ENCODE measurements around the gene RUVBL2.
"Not testable (repeated sequence)": the region's sequence is repeated elsewhere in the genome, so short reads cannot be mapped to it uniquely, and the experiment has no call there.

Gene RUVBL2

DNA sequence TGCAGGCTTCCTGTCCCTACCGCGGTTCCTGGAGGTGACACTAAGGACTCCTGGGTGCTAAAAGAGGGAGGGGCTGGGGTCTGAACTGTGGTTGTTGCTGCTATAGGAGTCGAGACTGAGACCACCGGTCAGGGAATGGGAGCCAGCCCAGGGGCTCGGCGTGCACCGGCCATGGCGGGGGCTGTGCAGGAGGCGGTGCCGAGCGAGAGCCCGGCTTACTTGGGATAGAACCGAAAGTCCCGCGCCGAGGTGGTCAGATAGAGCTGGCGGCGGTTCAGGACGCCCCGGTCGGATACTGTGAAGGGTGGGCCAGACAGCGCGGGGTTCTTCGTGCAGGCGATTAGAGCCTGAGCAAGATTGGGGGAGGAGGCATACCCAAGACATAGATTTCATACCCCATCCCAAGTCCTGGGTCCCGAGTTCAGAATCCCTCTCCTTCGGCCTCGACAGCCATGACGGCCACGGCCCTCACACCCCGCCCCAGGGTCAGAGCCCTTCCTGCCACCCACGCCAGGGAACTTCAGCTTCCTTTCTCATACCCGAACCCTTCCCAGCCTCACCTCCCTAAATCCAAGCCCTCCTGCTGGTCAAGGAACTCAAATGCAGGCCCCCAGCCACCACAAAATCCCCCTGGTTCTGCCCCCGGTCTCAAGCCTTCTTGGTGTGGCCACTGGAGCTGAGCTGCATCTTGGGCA is 63.4 kb downstream of the RUVBL2 start:
- H3K36me3 Mint-ChIP-seq (ENCODE audit: low read depth); H3K9me3 Mint-ChIP-seq; DNase-seq; H3K27ac Mint-ChIP-seq: not testable (repeated sequence)
- Mint-ChIP-seq H3K27me3 (peaks cover 56% of the 10 kb centered on the region), H3K4me1 (ENCODE audit: low read depth) (peaks cover 21% of the 10 kb centered on the region), H3K4me3 (peak overlapping the region; percentile 61)

- Mint-ChIP-seq H3K4me3 (peak within 1 kb of the TSS; percentile 61), H3K27ac (no peak within 1 kb of the TSS), H3K4me1 (ENCODE audit: low read depth) (peaks cover 21% of the 10 kb centered on the region), H3K27me3 (peaks cover 56% of the 10 kb centered on the region), H3K36me3 (ENCODE audit: low read depth) (no peaks in the 10 kb centered on the region), H3K9me3 (no peaks in the 10 kb centered on the region)
- DNase-seq, result peak; percentile 62
Measured at GRCh38 chr19:49057636-49058234, 64.0 kb downstream of the RUVBL2 start, which contains the start of gene CGB7. Gene CGB7 (minus strand): TSS chr19:49057749. CDS start chr19:49055375, 2,374 bp downstream.

- H3K4me1 Mint-ChIP-seq (ENCODE audit: low read depth), result peaks cover 21% of the 10 kb centered on the region
- H3K36me3 Mint-ChIP-seq (ENCODE audit: low read depth), result no peaks in the 10 kb centered on the region
- H3K9me3 Mint-ChIP-seq, result no peaks in the 10 kb centered on the region
- no peak overlapping the region for H3K27ac Mint-ChIP-seq
- peaks cover 60% of the 10 kb centered on the region for H3K27me3 Mint-ChIP-seq
- H3K4me3 Mint-ChIP-seq, result no peak overlapping the region
- no peak for DNase-seq
Measured at GRCh38 chr19:49058562-49058961, 64.9 kb downstream of the RUVBL2 start.

DNA sequence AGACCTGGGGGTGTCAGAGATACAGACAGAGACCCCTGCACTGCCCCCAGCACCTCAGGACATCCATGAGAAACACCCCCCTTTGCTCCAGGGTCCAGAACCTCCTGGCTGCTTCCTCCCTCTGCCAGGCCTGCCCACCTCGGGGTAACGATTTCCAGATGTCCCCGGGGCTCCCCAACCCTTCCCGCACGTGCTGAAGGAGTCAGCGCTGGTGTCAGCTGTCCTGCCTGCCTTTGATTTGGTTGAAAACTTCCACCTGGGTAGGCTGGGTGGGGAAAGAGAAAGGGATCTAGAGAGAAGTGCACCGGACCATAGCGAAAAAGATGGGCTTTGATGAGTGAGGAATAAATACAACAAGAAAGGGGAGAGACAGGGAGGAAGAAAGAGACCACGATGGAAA is 65.4 kb downstream of the RUVBL2 start:
- Mint-ChIP-seq H3K27me3 (peaks cover 65% of the 10 kb centered on the region), H3K9me3 (no peaks in the 10 kb centered on the region), H3K4me1 (ENCODE audit: low read depth) (peaks cover 21% of the 10 kb centered on the region), H3K4me3 (no peak overlapping the region), H3K36me3 (ENCODE audit: low read depth) (no peaks in the 10 kb centered on the region), H3K27ac (no peak overlapping the region)
- no peak for DNase-seq

DNA sequence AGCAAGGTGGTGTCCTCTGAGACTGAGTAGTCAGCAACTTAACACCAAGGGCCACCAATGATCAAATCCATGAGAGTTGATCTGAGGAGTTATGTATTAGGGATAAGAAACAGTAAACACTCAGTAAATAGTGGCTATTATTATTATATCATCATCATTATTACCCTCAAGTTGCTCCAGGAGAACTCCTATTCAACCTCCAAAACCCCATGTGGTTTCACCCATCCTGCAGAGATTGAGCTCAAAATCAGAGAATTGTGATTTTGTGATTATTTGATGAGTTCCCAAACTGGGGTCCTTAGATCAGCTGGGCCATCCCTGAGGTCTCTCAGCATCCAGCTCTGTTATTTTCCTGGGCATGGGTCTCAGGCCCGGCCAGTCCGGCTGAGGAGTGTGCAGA is 67.3 kb downstream of the RUVBL2 start:
- Mint-ChIP-seq H3K27ac (no peak overlapping the region), H3K9me3 (no peaks in the 10 kb centered on the region), H3K4me1 (ENCODE audit: low read depth) (peaks cover 21% of the 10 kb centered on the region), H3K36me3 (ENCODE audit: low read depth) (no peaks in the 10 kb centered on the region), H3K4me3 (no peak overlapping the region), H3K27me3 (peaks cover 74% of the 10 kb centered on the region)
- DNase-seq, result no peak

DNA sequence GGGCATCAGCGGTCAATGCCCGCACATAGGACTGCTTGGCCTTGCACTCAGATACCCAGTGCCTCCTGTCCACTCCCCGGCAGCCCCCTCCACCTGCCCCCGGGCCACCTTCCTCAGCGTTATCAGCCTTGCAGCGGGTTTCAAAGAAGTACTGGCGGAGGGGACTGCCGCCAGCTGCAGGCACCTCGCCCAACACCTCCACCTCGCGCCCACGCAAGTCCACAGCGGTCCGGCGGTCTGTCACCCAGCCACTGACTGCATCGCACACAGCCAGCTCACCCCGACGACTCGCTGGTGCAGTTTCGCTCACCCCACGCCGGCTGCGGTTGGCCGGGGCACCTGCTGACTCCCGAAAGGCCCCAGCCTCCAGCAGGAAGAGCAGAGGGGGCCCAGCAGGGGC is 67.8 kb downstream of the RUVBL2 start:
- Mint-ChIP-seq H3K36me3 (ENCODE audit: low read depth) (no peaks in the 10 kb centered on the region), H3K9me3 (no peaks in the 10 kb centered on the region), H3K27me3 (peaks cover 75% of the 10 kb centered on the region), H3K4me3 (no peak overlapping the region), H3K27ac (no peak overlapping the region), H3K4me1 (ENCODE audit: low read depth) (peaks cover 17% of the 10 kb centered on the region)
- no peak for DNase-seq

GRCh38 chr19:49064029-49064629 is 70.4 kb downstream of the RUVBL2 start:
- Mint-ChIP-seq H3K9me3 (no peaks in the 10 kb centered on the region), H3K4me1 (ENCODE audit: low read depth) (no peaks in the 10 kb centered on the region), H3K4me3 (no peak overlapping the region), H3K27ac (no peak overlapping the region), H3K36me3 (ENCODE audit: low read depth) (no peaks in the 10 kb centered on the region), H3K27me3 (peaks cover 68% of the 10 kb centered on the region)
- no peak for DNase-seq

GRCh38 chr19:49064768-49065611 is 71.3 kb downstream of the RUVBL2 start, which contains the start of gene NTF4:
Gene NTF4 (minus strand): TSS chr19:49064818. CDS start chr19:49061997, 2,821 bp downstream.
- no peak within 1 kb of the TSS for H3K27ac Mint-ChIP-seq
- H3K4me1 Mint-ChIP-seq (ENCODE audit: low read depth), result no peaks in the 10 kb centered on the region
- H3K36me3 Mint-ChIP-seq (ENCODE audit: low read depth), result no peaks in the 10 kb centered on the region
- no peak for DNase-seq
- peaks cover 69% of the 10 kb centered on the region for H3K27me3 Mint-ChIP-seq
- H3K4me3 Mint-ChIP-seq, result no peak within 1 kb of the TSS
- H3K9me3 Mint-ChIP-seq, result peaks cover 2% of the 10 kb centered on the region

Data from activated T-cell treated with anti-CD3 and anti-CD28 coated beads, Interleukin-2, amount 50 U/mL, for 24 hours (primary cell).